ENCODE data around the gene EHBP1L1.
"Not testable (repeated sequence)": the region's sequence is repeated elsewhere in the genome, so short reads cannot be mapped to it uniquely, and the experiment has no call there.

The EHBP1L1 gene

GRCh38 chr11:65560555-65561418, 15.1 kb upstream of the EHBP1L1 start:
- no peak for DNase-seq (ENCODE audit: low read depth in 2 of 2)

- no peak for DNase-seq (ENCODE audit: low read depth in 2 of 2)
These were observed 13.8 kb upstream of the EHBP1L1 start for GRCh38 chr11:65562020-65562419.

- DNase-seq (ENCODE audit: low read depth in 2 of 2): no peak
These were observed 13.1 kb upstream of the EHBP1L1 start for GRCh38 chr11:65562788-65563187.

- no peak for DNase-seq (ENCODE audit: low read depth in 2 of 2)
These were observed 12.3 kb upstream of the EHBP1L1 start for GRCh38 chr11:65563601-65564000.

GRCh38 chr11:65564879-65565559, 10.8 kb upstream of the EHBP1L1 start:
- not testable (repeated sequence) for DNase-seq (ENCODE audit: low read depth in 2 of 2)

GRCh38 chr11:65565624-65566453, 10.0 kb upstream of the EHBP1L1 start:
- no peak for DNase-seq (ENCODE audit: low read depth in 2 of 2)

GRCh38 chr11:65569164-65569972, 6.5 kb upstream of the EHBP1L1 start:
- no peak for DNase-seq (ENCODE audit: low read depth in 2 of 2)

- peak; percentile 99 for DNase-seq (ENCODE audit: low read depth in 2 of 2)
These were observed 5.6 kb upstream of the EHBP1L1 start, which contains the start of gene ZNRD2 for GRCh38 chr11:65569973-65570918. TSS of gene ZNRD2 (plus strand) at chr11:65570477. CDS start at chr11:65570492, 15 bp downstream.

GRCh38 chr11:65571420-65571819, 4.4 kb upstream of the EHBP1L1 start:
- DNase-seq (ENCODE audit: low read depth in 2 of 2): no peak

- DNase-seq (ENCODE audit: low read depth in 2 of 2): no peak
These were observed 3.9 kb upstream of the EHBP1L1 start for GRCh38 chr11:65571940-65572339.

- DNase-seq (ENCODE audit: low read depth in 2 of 2): peak; percentile 78 to 88
These were observed 3.3 kb upstream of the EHBP1L1 start, which contains the start of gene FAM89B for GRCh38 chr11:65572356-65573051. TSS of gene FAM89B (plus strand) at chr11:65572538. CDS start at chr11:65572670, 132 bp downstream.

GRCh38 chr11:65573391-65574079, 2.3 kb upstream of the EHBP1L1 start:
- DNase-seq (ENCODE audit: low read depth in 2 of 2): no peak

GRCh38 chr11:65574109-65574810, 1.6 kb upstream of the EHBP1L1 start:
- peak; percentile 89 to 92 for DNase-seq (ENCODE audit: low read depth in 2 of 2)

- DNase-seq (ENCODE audit: low read depth in 2 of 2): no peak
These were observed 864 bp upstream of the EHBP1L1 start for GRCh38 chr11:65574811-65575567.

GRCh38 chr11:65576232-65576866, 496 bp downstream of the EHBP1L1 start:
- DNase-seq (ENCODE audit: low read depth in 2 of 2): no peak

GRCh38 chr11:65576867-65577755, 1.3 kb downstream of the EHBP1L1 start:
- DNase-seq (ENCODE audit: low read depth in 2 of 2): no peak
